A172 (cell line): Measurements from ENCODE around the gene ERI3. TPM values are rescaled to one million over a fixed set of nuclear protein-coding genes. Genes with fewer than 3 reads are reported as not detected.

Experiments used
- DNase-seq: peaks from one replicate; pipeline ENCODE4 v3.0.0-alpha.2; 2015; ENCODE audit warnings: low spot score
- total RNA-seq: library from RNA; depleted of rRNA; stranded (reverse); fragments of >200 nt; shearing (Covaris generic); gene quantifications from 2 replicates; pipeline ENCODE4 v1.2.3, GENCODE V29; 2014

Gene ERI3
- total RNA-seq, 1 experiment from 2014 or later, result 48.0 TPM

DNA sequence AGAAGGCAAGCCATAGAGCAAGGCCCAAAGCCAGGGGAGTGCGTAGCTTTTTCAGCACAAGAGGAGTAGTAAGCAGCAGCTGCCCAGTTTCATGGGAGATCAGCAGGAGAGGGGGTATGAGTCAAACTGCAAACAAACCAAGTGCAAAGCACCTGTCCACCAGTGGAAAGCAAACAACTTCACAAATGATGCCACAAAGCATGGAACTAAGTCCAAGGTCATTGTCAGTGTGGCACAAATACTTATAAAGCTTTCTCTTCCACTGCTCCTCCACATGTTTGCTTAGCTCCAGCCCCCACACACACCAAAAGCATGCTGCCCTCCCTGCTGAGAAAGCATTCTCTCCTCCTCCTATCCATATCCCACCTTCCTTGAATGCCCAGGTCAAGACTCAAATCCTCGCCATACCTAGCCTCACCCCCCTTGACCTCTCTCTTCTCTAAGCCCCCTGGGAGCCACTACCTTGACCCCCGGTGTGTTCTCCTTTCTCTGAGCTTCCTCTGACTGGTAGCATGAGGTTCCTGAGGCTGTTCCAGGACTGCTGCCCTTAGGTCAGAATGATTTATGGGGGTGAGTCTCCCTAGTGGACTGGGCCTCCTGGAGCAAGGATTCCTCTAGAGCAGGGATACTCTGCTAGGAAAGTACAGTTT, 71.4 kb downstream of the ERI3 start:
- no peak for DNase-seq

DNA sequence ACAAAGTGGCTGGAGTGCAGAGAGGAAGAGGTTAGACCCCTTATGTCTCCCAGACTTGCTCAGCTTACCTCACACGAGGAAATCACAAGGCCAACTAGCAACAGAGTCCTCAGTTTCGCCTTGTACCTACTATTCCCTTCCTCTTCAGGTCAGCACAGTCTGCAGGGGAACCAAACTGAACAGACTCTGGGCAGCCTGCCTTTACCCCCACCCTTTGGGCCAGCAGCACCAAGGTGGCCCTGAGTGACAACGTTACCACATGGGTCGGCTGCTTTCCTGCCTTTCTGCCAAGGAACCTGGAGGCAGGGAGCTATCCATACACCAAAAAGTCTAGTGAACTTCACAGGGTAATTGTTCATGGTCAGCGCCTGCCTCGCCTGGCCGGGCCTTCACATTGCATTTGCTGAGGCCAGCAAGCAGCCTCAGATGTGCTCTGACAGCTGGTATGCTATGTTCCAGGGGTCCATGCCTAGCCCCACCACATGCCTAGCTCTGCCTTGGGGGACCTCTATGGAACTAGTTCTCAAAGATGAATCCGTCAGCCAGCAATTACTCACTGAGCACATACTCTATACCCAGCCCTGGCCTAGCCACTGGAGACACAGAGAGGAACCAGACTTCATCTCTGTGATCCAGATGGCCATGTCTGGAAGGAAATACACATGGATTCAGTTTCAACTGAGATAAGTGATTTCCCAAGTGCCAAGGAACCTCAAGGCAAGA, 72.2 kb downstream of the ERI3 start:
- no peak for DNase-seq

DNA sequence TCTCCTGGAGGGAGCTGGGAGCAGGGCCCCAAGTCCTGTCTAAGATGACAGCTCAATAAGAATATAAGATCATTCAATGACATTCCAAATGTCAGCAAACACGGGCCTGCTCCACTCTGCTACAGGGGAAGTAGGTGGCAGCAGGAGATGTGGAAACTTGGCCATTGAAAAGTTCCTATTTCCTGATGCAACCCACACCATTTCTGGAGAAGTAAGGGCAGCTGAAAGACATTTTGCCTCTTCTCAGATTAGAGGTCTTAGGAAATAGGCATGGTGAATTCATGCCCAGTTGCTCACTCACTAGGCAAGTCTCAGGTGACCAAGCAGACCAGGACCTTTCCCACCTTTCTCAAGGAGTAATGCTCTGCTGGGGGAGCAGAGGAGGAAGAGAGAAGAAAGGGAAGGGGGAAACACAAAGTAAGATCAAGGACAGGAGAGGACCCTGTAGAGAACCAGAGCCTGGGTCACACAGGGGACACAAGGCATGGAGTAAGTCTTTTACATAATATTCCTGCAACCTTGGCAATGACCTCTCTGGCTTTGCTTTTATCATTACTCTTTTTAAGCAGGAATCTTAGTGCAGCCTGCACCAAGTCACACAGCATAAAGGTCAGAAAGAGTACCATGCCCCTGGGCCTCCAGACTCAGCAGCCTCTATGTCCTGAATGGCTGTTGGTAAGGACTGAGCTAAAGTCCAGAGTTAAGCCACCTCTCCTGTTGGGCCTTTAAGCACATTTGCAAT, 72.9 kb downstream of the ERI3 start:
- DNase-seq, result no peak

DNA sequence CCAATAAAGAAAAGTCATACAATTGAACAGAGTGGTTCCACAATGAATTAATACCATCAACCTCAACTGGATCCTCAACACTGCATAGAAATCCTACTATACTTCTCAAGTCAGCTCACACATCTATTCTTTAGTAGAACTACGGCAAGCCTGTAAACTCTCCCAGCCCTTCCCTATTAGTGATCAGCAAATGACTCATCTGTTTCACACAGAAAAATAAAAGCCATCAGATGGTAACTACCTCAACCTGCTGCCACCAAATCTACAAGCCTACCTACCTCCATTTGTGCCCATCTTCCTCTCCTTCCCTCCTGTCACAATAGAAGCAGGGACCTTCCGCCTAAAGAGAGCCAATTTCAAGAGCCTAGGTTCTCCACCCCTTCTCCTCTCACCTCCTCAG, 78.2 kb downstream of the ERI3 start:
- DNase-seq, result no peak

DNA sequence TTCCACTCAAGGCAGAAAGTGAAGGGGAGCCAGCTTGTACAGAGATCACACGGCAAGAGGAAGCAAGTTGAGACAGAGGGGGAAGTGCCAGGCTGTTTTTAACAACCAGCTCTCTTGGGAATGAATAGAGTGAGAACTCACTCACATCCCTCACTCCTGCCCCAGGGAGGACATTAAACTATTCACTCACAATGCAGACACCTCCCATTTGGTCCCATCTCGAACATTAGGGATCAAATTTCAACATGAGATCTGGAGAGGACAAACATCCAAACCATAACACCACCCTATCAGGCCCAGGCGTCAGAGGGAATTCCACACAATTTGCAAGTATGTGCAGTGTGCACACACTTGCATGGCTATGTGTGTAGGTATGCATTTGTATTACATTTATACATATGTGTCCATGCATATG, 79.1 kb downstream of the ERI3 start:
- no peak for DNase-seq

DNA sequence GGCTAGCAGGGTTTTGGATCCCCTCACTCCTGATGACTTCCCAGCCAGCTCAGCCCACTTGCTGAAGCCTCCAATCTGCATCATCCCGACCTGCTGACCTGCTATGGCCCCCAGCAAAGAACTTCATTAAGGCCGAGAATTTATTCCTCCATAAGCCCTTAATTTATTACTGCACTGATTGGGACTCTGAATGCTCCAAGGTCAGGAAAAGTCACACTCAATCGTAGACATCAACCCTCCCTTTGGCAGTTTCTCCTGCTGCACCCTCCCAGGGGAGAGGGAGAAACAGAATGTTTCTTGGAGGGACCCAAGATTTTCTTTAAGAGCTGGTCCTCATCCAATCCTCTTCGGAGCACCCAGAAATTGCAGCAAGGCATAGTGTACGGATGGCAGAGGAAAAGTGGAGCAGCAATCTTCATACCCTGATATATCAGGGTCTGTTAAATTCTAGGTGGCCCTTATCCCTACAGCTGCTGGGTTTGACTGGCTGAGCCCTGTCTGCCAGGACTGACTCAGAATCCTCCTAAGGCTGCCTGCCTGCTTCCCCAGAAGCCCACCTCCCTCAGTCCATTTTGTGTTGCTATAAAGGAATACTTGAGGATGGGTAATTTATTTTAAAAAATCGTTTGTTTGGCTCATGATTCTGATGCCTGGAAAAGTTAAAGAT, 79.6 kb downstream of the ERI3 start:
- no peak for DNase-seq

DNA sequence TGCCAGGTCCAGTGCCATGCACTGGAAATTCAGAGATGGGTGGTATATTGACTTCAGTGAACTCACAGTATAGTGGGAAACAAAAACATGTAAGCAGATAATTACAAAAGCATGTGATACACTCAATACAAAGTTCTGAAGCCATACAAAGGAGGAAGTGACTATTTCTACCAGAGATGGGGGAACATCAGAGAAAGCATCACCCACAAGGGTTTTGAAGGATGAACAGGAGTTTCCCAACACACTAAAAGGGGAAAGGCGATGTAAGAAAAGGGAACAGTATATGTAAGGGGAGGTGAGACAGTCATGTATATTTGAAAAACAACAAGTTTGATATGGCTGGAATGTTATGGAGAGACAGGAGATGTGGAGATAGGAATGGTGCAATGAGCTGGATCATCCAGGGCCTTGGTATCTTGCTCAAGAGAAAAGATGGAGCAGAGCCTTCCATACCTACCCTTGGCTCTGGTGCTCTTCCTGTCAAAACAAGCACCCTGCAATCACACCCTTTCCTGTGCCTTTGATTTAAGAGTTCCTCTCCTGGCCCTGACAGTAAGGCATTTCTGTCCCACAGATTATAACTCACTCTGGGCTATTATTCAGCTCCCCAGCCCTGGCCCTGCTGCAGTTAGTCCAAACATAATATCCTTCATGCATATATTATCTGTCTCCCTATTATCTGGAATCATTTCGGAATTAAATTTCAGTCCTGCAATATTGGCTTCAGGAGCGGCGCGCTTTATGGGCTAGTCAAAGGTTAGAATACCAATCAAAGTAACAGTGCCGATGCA, 81.3 kb downstream of the ERI3 start:
- DNase-seq, result no peak

- no peak for DNase-seq
These were observed 82.1 kb downstream of the ERI3 start for GRCh38 chr1:44272992-44273391.

- no peak for DNase-seq
These were observed 83.4 kb downstream of the ERI3 start for GRCh38 chr1:44271646-44272045.

GRCh38 chr1:44270686-44271628, 84.1 kb downstream of the ERI3 start:
- DNase-seq, result no peak

- no peak for DNase-seq
These were observed 87.0 kb downstream of the ERI3 start for GRCh38 chr1:44268054-44268453.

DNA sequence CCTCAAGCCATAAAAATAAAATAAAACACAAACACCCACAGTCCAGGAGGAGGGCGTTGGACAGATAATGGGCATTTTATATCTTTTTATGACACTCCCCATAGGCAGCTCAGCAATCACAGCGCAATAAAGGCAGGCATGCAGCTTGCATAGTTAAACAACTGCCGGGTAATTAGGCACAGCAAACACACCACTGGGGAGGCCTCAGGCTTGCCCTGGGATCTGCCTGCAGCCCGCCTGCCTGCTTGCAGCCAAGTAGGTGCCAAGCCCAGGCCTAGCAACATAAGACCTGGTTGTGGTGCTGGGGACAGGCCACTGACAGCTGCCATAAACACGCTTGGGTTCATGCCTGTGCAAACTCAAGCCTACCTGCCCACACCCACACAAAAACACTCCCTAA, 87.6 kb downstream of the ERI3 start:
- no peak for DNase-seq

DNA sequence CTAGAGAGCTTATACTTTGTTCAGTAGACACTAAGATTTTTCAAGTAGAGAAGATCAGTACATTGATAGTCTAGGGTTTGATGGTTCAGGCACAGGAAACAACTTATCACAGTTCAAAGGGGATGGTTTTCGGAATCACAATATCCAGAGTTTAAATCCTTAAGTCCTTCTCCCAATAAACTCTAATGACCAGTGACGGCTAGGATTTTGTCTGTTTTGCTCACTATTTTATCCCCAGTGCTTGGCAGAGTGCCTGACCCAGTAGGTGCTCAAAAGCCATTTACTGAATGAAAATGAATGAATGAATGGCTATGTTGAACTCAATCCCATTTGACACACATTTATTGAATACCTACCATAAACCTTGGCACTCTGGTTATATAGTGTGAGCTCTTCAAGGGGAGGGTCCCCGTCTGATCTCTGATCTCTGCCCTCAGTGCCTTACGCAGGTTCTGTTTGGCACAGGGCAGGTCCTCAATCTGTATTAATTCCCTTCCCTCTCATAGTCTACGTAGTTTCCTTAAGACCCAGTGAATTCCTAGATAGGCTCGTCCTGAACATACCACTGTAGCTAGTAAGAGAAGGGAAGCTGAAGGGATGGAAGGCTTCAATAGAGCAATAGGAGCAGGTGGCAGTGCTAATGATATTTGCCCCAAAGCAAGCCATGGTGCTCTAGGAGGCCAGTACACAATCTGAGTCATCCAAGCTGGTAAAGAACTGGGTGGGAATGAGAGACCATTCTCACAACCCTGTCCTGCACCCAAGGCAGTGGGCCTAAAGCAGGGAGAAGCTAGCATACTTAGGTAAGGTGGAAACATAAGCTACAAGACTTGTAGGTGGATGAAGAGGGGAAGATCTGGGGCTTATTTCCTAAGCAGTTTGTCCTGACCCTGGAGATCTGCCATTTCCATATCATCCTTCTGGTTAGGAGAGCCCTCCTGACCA, 88.4 kb downstream of the ERI3 start:
- no peak for DNase-seq

- no peak for DNase-seq
These were observed 89.2 kb downstream of the ERI3 start for GRCh38 chr1:44265656-44266358.

DNA sequence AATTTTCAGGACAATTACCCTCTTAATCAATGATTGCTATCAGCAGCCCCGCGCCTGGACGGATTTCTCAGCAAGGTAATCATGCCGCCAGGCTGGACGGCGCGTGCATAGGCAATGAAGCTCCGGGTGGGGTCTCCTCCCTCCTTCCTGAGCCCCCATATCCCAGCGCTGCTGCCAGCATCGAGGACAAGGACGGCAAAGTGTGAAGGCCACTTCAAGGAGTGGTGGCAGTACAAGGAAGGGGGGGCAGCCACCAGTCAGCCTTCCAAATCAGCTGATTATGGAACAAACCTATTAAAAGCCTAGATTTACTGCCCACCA, 90.6 kb downstream of the ERI3 start:
- no peak for DNase-seq

- no peak for DNase-seq
These were observed 91.2 kb downstream of the ERI3 start for GRCh38 chr1:44263568-44264450.

GRCh38 chr1:44262816-44263567, 92.1 kb downstream of the ERI3 start:
- no peak for DNase-seq
